Measurements from ENCODE around the gene MYOCOS.
A peak's percentile ranks its signal among the peaks of the same experiment; 100 is the strongest.
"Not testable (repeated sequence)": the region's sequence is repeated elsewhere in the genome, so short reads cannot be mapped to it uniquely, and the experiment has no call there.

MYOCOS gene

DNA sequence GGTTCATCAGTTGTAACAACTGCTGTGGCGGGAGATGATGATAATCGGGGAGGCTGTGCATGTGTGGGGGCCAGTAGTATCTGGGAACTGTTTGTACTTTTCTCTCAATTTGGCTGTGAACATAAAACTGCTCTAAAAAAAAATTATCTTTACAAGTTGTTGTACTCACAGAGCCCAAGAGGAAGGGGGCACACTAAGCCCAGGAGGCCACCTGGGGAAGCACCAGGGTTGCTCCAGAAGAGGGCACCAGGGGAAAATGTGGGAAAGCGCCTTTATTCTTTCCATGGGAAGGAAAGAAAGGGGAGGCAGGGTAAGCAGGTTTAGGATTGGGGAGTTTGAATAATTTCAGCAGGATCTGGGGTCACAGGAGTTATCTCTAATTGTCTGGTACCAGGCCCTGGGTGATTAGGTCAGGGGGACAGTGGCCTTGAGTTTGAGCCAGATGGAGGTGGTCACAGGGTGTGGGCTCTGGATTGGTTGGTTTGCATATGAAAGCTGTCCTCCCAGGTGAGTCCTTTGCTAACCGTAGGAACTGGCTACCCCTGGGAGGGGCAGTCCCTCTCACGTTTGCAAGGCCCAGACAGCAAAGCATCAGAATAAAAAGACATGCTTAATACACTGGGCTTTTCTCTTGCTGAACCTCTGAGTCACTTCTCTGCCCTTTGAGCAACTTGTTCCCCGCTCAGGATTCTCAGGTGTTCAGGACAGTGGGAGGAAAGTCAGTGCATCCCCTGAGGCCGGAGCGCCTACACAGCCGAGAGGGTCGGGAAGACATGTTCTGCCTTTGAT lies 19.2 kb downstream of the MYOCOS start:
- no peak for TF ChIP-seq POLR2A (IDR thresholded peaks at IDR 0.05; ENCODE audit: low read depth, low read length)
- DNase-seq (ENCODE audit: insufficient read length, low spot score) (no peak), FAIRE-seq (no peak)

GRCh38 chr1:171642197-171642596 lies 20.2 kb downstream of the MYOCOS start:
- FAIRE-seq (no peak), DNase-seq (ENCODE audit: insufficient read length, low spot score) (no peak)
- TF ChIP-seq POLR2A (IDR thresholded peaks at IDR 0.05; ENCODE audit: low read depth, low read length) = no peak

GRCh38 chr1:171643156-171643555 lies 21.1 kb downstream of the MYOCOS start:
- no peak for DNase-seq (ENCODE audit: insufficient read length, low spot score)
- TF ChIP-seq POLR2A (IDR thresholded peaks at IDR 0.05; ENCODE audit: low read depth, low read length) = no peak
- no peak for FAIRE-seq

- no peak for TF ChIP-seq POLR2A (IDR thresholded peaks at IDR 0.05; ENCODE audit: low read depth, low read length)
- DNase-seq (ENCODE audit: insufficient read length, low spot score) (peak; percentile 62), FAIRE-seq (peak; percentile 79)
Measured at GRCh38 chr1:171644805-171645483, 22.9 kb downstream of the MYOCOS start.

DNA sequence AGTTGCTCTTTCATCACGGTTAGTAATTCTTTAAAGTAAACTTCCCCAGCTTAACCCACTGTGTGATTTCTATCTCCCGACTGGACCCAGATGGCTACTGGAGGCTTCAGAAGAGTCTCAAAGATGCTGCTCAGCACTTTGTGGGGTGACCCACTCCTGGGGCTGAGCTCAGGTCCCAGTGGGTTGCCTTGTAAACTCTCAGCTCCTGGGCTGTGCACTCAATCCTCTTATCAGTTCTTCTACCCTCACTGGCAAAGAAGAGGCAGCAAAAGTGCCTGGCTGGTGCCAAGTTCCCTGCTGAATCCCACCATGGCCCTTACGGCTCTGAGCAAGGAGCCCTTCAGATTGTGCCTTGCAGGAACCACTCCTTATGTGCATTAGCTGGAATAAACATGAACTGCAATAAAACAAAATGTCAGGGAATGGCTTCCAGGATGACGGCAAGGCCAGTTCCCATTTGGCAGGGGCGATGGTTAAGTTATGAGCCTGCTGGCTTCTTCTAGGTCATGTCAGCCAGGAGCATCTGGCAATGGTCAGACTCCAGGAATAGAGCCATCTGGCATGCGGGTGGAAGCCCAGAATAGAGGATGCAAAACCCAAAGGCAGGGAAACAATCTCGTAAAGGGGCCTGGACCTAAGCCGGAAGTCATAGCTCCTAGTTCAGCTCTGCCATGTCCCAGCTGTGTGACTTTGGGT lies 23.7 kb downstream of the MYOCOS start:
- FAIRE-seq (no peak), DNase-seq (ENCODE audit: insufficient read length, low spot score) (no peak)
- no peak for TF ChIP-seq POLR2A (IDR thresholded peaks at IDR 0.05; ENCODE audit: low read depth, low read length)

DNA sequence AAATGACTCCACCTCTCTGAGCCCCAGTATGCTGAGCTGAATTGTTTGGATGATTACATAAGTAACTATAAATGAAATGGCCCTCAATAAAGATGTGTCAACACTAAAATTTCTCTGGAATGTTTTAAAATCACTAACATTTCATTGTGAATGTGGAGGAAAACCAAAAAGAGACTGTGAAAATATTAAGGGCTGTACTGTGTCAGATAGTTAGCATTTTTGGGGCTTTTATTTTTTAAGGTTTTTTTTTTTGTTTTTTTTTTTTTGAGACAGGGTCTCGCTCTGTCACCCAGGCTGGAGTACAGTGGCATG lies 24.2 kb downstream of the MYOCOS start:
- no peak for TF ChIP-seq POLR2A (IDR thresholded peaks at IDR 0.05; ENCODE audit: low read depth, low read length)
- no peak for DNase-seq (ENCODE audit: insufficient read length, low spot score)
- no peak for FAIRE-seq

- DNase-seq (ENCODE audit: insufficient read length, low spot score) = no peak
- FAIRE-seq = no peak
- TF ChIP-seq POLR2A (IDR thresholded peaks at IDR 0.05; ENCODE audit: low read depth, low read length) = no peak
Measured at GRCh38 chr1:171652234-171652822, 30.3 kb downstream of the MYOCOS start, which contains the start of gene MYOC. Gene MYOC (minus strand): TSS chr1:171652688. CDS start chr1:171652611, 77 bp downstream.

DNA sequence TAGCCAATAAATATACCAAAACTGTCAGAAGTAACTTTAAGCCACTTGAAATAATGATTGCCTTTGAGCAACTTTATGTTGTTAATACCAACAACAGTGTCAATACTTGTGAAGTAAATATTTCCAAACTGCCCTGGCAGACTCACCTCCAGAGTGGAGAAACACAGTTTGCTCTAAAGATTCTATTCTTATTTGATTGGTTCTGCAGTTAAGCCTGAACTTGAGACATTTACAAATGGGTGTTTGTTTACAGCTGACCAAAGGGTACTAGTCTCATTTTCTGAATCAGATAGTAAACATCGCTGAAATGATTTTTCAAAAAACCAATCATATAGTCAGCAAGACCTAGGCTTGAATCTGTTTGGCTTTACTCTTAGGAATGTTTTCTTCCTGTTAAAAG lies 31.8 kb downstream of the MYOCOS start:
- FAIRE-seq (no peak), DNase-seq (ENCODE audit: insufficient read length, low spot score) (no peak)
- TF ChIP-seq POLR2A (IDR thresholded peaks at IDR 0.05; ENCODE audit: low read depth, low read length) = no peak

DNA sequence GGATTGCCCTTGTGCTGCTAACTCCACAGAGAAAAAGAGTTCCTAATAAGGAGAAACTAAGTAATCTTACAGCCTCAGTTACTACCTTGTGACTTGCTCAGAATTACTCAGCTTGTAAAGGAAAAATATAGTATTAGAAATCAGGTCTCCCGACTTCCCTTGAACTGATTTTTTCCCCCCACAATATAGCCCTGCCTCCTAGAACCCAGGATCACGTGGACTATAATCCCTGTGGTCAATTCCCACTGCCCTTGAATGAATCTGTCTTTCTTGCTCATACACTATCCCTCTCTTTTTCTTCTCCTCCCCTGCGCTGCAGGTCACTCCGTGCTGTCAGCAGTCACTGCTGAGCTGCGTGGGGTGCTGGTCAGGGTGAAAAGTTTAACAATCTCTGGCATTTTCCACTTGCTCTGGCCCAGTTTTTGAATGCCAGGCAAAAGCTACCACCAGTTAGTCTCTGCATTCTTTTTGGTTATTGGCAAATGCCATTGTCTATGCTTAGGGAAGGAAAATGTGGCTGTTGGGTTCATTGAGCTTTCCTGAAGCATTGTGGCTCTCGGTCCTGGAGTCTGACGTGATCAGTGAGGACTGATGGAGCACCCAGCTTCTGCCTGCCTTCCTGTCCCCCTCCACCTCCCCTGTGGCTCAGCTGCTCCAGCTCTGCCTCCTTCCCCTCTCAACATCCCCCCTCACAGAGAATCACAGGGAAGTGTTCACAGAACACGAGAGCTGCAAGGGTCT lies 32.3 kb downstream of the MYOCOS start:
- FAIRE-seq = no peak
- DNase-seq (ENCODE audit: insufficient read length, low spot score) = no peak
- no peak for TF ChIP-seq POLR2A (IDR thresholded peaks at IDR 0.05; ENCODE audit: low read depth, low read length)

GRCh38 chr1:171654942-171655745 lies 33.1 kb downstream of the MYOCOS start:
- DNase-seq (ENCODE audit: insufficient read length, low spot score) (no peak), FAIRE-seq (no peak)
- TF ChIP-seq POLR2A (IDR thresholded peaks at IDR 0.05; ENCODE audit: low read depth, low read length) = no peak

- no peak for FAIRE-seq
- no peak for DNase-seq (ENCODE audit: insufficient read length, low spot score)
- TF ChIP-seq POLR2A (IDR thresholded peaks at IDR 0.05; ENCODE audit: low read depth, low read length) = no peak
Measured at GRCh38 chr1:171655746-171656116, 33.7 kb downstream of the MYOCOS start.

DNA sequence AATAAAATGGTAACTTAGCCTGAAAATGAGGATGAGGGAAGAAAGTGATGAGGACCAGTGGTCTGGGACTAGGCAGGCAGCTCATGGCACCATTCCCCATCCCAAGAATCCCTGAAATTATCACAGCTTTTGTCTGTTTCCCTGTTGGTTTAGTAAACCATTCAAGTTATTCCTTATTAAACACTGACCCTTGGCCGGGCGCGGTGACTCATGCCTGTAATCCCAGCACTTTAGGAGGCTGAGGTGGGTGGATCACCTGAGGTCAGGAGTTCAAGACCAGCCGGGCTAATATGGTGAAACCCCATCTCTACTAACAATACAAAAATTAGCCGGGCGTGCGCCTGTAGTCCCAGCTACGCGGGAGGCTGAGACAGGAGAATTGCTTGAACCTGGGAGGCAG lies 34.2 kb downstream of the MYOCOS start:
- not testable (repeated sequence) for FAIRE-seq; DNase-seq (ENCODE audit: insufficient read length, low spot score)

DNA sequence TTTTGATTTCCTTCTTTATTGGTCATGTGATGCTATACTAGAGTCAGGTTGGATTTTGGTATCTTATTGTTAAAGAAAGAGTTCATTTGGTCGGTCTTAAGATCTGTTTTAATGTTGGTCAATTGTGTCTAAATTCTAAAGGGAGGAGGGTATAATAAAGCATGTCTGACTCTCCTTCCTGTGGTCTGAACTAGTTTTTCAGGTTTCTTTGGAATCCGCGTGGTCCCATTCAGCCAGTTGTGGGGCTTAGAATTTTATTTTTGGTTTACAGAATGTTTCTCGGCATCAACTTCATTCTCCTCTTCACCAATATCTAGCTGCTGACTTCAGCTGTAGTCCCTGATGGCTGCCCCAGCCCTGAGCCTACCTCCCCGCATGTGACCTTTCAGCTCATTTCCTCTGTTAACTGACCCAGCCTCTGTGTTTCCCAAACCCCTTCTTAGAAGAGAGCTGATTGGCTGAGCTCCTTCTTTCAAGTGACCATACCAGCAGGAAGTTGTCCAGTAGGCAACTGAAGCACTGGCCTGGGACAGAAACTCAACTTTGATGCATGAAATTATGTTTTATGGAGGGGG lies 39.1 kb downstream of the MYOCOS start:
- no peak for TF ChIP-seq POLR2A (IDR thresholded peaks at IDR 0.05; ENCODE audit: low read depth, low read length)
- DNase-seq (ENCODE audit: insufficient read length, low spot score) (no peak), FAIRE-seq (no peak)
